ENCODE results near the gene NFAM1.

The NFAM1 gene

DNA sequence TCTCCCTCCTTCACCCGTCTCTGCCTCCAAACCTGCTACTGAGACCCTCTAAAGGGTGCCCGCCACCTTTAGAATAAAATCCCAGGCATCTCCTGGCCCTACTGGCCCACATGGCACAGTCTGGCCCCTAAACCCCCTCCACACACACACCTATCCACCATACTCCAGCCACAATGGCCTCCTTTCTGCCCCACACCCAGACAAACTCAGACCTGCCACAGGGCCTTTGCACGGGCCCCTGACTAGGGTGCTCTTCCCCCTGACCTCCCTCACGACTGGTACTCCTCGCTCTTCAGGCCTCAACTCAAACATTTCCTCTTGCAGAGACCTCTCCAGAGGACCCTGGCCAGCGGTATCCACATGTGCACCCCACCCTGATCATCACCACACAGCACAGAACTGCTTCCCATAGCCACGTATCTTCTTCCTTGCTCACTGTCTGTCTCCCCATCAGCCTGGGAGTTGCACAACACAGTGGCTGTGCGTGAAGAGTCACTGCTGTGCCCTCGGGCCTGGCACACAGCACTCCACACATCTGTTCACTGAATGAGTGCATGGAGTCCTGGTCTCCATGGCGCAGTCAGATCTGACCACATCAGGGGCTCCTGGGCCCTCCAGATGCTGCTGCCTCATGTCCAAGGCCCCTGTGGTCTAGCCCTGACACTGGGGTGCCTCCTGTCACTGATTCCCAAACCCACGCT lies 95.5 kb downstream of the NFAM1 start:
- Histone ChIP-seq H3K4me3 (IDR thresholded peaks at IDR 0.05; ENCODE audit: insufficient read depth, low read depth, low read length) (no peak overlapping the region), H3K27me3 (ENCODE audit: insufficient read depth, low read depth) (no peaks in the 10 kb centered on the region), H3K4me2 (no peak overlapping the region), H3K27ac (no peak overlapping the region), H3K4me1 (ENCODE audit: low read depth, poor library complexity, severe bottlenecking) (no peaks in the 10 kb centered on the region), H3K9ac (no peak overlapping the region), H3K79me2 (ENCODE audit: insufficient read depth, low read depth) (no peaks in the 10 kb centered on the region), H3K36me3 (ENCODE audit: insufficient read depth) (no peaks in the 10 kb centered on the region), H4K20me1 (ENCODE audit: insufficient read depth) (no peaks in the 10 kb centered on the region), H2AFZ (ENCODE audit: low read depth) (no peak overlapping the region)
- TF ChIP-seq, protein P1, sequence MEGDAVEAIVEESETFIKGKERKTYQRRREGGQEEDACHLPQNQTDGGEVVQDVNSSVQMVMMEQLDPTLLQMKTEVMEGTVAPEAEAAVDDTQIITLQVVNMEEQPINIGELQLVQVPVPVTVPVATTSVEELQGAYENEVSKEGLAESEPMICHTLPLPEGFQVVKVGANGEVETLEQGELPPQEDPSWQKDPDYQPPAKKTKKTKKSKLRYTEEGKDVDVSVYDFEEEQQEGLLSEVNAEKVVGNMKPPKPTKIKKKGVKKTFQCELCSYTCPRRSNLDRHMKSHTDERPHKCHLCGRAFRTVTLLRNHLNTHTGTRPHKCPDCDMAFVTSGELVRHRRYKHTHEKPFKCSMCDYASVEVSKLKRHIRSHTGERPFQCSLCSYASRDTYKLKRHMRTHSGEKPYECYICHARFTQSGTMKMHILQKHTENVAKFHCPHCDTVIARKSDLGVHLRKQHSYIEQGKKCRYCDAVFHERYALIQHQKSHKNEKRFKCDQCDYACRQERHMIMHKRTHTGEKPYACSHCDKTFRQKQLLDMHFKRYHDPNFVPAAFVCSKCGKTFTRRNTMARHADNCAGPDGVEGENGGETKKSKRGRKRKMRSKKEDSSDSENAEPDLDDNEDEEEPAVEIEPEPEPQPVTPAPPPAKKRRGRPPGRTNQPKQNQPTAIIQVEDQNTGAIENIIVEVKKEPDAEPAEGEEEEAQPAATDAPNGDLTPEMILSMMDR (conservative IDR thresholded peaks at IDR 0.05; ENCODE audit: low read depth, low read length): no peak

DNA sequence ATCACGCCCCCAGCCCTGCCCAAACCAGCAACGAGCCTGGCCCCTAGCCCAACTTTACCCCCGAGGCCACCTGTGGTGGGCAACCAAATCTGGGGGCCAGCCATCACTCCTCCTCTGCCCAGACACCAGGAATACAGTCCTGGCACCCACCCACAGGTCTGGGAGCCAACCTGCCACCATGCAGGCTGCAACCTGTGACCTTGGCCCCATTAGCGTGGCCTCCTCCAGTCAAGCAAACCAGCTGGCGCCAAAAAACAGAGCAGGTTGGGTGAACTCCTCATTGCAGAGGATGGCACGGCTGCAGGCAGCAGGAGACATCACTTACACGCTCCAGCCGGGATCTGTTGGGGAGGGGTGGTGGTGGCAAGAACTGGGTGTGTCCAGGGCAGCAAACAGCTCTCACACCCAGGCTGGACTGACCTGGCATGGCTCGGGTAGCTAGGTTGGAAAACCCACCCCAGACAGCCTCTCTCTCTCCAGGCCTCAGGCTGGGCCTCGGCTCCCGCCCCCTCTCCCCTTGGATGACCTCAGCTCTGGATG lies 96.3 kb downstream of the NFAM1 start:
- no peaks in the 10 kb centered on the region for H4K20me1 ChIP-seq (ENCODE audit: insufficient read depth)
- no peak overlapping the region for H3K4me2 ChIP-seq
- no peak overlapping the region for H3K4me3 ChIP-seq (IDR thresholded peaks at IDR 0.05; ENCODE audit: insufficient read depth, low read depth, low read length)
- no peak overlapping the region for H3K9ac ChIP-seq
- no peak overlapping the region for H3K27ac ChIP-seq
- H3K36me3 ChIP-seq (ENCODE audit: insufficient read depth): no peaks in the 10 kb centered on the region
- no peaks in the 10 kb centered on the region for H3K79me2 ChIP-seq (ENCODE audit: insufficient read depth, low read depth)
- H3K27me3 ChIP-seq (ENCODE audit: insufficient read depth, low read depth): no peaks in the 10 kb centered on the region
- TF ChIP-seq, protein P1 (conservative IDR thresholded peaks at IDR 0.05; ENCODE audit: low read depth, low read length): no peak
- H2AFZ ChIP-seq (ENCODE audit: low read depth): no peak overlapping the region
- no peaks in the 10 kb centered on the region for H3K4me1 ChIP-seq (ENCODE audit: low read depth, poor library complexity, severe bottlenecking)

- H2AFZ ChIP-seq (ENCODE audit: low read depth): no peak overlapping the region
- H3K27ac ChIP-seq: no peak overlapping the region
- H4K20me1 ChIP-seq (ENCODE audit: insufficient read depth): no peaks in the 10 kb centered on the region
- TF ChIP-seq, protein P1 (conservative IDR thresholded peaks at IDR 0.05; ENCODE audit: low read depth, low read length): no peak
- no peak overlapping the region for H3K9ac ChIP-seq
- no peak overlapping the region for H3K4me2 ChIP-seq
- H3K79me2 ChIP-seq (ENCODE audit: insufficient read depth, low read depth): no peaks in the 10 kb centered on the region
- H3K36me3 ChIP-seq (ENCODE audit: insufficient read depth): no peaks in the 10 kb centered on the region
- no peak overlapping the region for H3K4me3 ChIP-seq (IDR thresholded peaks at IDR 0.05; ENCODE audit: insufficient read depth, low read depth, low read length)
- H3K4me1 ChIP-seq (ENCODE audit: low read depth, poor library complexity, severe bottlenecking): no peaks in the 10 kb centered on the region
- H3K27me3 ChIP-seq (ENCODE audit: insufficient read depth, low read depth): no peaks in the 10 kb centered on the region
These were observed 97.2 kb downstream of the NFAM1 start for GRCh38 chr22:42334875-42335512.

DNA sequence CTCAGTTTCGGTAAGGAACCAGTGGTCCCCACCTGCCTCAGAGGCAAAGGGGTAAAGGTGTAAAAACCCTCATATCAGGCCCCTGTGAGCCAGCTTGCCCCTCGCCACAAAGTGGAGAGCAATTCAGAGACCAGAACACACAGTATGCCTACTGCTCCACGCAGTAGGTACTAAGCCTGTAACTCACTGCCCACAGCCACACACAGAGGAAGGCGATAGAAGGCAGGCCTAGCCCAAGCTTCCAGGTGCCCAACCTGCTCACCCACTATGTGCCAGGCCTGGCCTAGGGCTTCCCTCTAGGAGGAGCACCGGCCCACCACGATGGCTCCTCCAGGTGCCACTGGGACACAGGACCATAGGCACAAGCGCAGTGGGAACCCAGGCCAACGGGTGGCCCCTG lies 98.7 kb downstream of the NFAM1 start:
- no peaks in the 10 kb centered on the region for H4K20me1 ChIP-seq (ENCODE audit: insufficient read depth)
- H3K27me3 ChIP-seq (ENCODE audit: insufficient read depth, low read depth): no peaks in the 10 kb centered on the region
- H3K9ac ChIP-seq: no peak overlapping the region
- no peaks in the 10 kb centered on the region for H3K79me2 ChIP-seq (ENCODE audit: insufficient read depth, low read depth)
- no peaks in the 10 kb centered on the region for H3K36me3 ChIP-seq (ENCODE audit: insufficient read depth)
- no peak overlapping the region for H3K4me3 ChIP-seq (IDR thresholded peaks at IDR 0.05; ENCODE audit: insufficient read depth, low read depth, low read length)
- H3K27ac ChIP-seq: no peak overlapping the region
- TF ChIP-seq, protein P1 (conservative IDR thresholded peaks at IDR 0.05; ENCODE audit: low read depth, low read length): no peak
- H3K4me2 ChIP-seq: no peak overlapping the region
- H2AFZ ChIP-seq (ENCODE audit: low read depth): no peak overlapping the region
- H3K4me1 ChIP-seq (ENCODE audit: low read depth, poor library complexity, severe bottlenecking): no peaks in the 10 kb centered on the region

Data from KMS-11 (cell line).